PFSK-1 (cell line): ENCODE data around the gene FBXO21.

ENCODE experiments used
- FOXP2 ChIP-seq: optimal IDR thresholded peaks from 2 replicates; pipeline ENCODE3; 2011; ENCODE audit warnings: borderline replicate concordance, control low read depth, inconsistent platforms; ENCODE audit not compliant: insufficient read depth; ENCODE audit errors: extremely low read length, extremely low read depth
- POLR2AphosphoS5 ChIP-seq: IDR thresholded peaks from 2 replicates; pipeline ENCODE4 v1.6.1; 2012; ENCODE audit warnings: low read depth, mild to moderate bottlenecking, control low read depth, low read length, moderate library complexity
- REST ChIP-seq, 2 experiments: IDR thresholded peaks; 2 replicates each; pipeline versions ENCODE4 v1.6.1 to v1.8.0; 2011 to 2012; ENCODE audit warnings: low read depth in 2 of 2, low read length in 2 of 2, control low read depth in 1 of 2, inconsistent platforms in 1 of 2, mild to moderate bottlenecking in 1 of 2, moderate library complexity in 1 of 2; ENCODE audit not compliant: insufficient read depth in 1 of 2
- SIN3A ChIP-seq: IDR thresholded peaks from 2 replicates; pipeline ENCODE4 v1.6.1; 2012; ENCODE audit warnings: mild to moderate bottlenecking, low read length, moderate library complexity, borderline replicate concordance; ENCODE audit not compliant: insufficient read depth
- TAF1 ChIP-seq: IDR thresholded peaks from 2 replicates; pipeline ENCODE4 v1.6.1; 2012; ENCODE audit warnings: low read length, control low read depth, borderline replicate concordance; ENCODE audit not compliant: insufficient read depth

Gene FBXO21

GRCh38 chr12:117228239-117228638 lies 38.0 kb upstream of the FBXO21 start:
- TF ChIP-seq FOXP2 (no peak), POLR2AphosphoS5 (no peak), SIN3A (no peak), TAF1 (no peak)

DNA sequence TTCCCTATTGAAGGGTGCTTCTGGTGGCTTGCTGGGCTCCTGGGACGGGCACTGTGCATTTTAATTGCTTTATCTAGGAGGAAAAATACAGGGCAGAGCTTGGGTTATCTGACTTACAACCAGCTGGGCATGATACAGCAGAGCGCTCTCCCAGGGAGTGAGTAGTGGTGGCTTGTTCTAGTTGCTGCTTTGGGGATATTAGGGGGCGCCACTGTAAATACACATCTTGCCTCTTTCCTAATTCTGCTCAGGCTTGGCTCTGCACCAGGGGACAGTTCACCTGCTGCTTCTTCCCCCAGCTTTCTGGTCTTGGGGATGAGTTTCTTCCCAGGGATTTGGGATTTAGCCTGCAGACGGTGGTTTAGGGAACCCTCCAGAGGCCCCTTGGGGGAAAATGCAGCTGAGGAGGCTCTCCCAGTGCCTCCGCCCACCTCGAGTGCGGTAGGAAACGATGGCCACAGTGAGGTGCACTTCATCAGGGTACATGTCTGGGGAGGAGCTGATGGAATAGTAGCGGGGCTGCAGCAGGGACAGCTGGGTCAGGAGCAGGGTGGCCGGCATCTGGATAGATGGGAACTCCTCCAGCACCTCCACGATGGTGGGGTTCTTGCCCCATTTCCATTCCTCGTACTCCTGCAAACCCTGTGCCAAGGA lies 36.9 kb upstream of the FBXO21 start:
- TF ChIP-seq SIN3A (no peak), TAF1 (no peak), POLR2AphosphoS5 (no peak), REST (IDR thresholded peaks at IDR 0.05; ENCODE audit: insufficient read depth in 1 of 2, low read depth in 2 of 2, low read length in 2 of 2) (no peak), FOXP2 (no peak)

GRCh38 chr12:117226505-117226904 lies 36.2 kb upstream of the FBXO21 start:
- TF ChIP-seq SIN3A (no peak), TAF1 (no peak), POLR2AphosphoS5 (no peak), REST (IDR thresholded peaks at IDR 0.05; ENCODE audit: insufficient read depth in 1 of 2, low read depth in 2 of 2, low read length in 2 of 2) (no peak)

- no peak for TF ChIP-seq REST (IDR thresholded peaks at IDR 0.05; ENCODE audit: insufficient read depth in 1 of 2, low read depth in 2 of 2, low read length in 2 of 2)
- TF ChIP-seq FOXP2, result no peak
- TF ChIP-seq TAF1, result no peak
- no peak for TF ChIP-seq POLR2AphosphoS5
- TF ChIP-seq SIN3A, result no peak
These were observed 34.9 kb upstream of the FBXO21 start for GRCh38 chr12:117225179-117225578.

- TF ChIP-seq SIN3A, result no peak
- TF ChIP-seq FOXP2, result no peak
These were observed 27.9 kb upstream of the FBXO21 start for GRCh38 chr12:117218149-117218548.

DNA sequence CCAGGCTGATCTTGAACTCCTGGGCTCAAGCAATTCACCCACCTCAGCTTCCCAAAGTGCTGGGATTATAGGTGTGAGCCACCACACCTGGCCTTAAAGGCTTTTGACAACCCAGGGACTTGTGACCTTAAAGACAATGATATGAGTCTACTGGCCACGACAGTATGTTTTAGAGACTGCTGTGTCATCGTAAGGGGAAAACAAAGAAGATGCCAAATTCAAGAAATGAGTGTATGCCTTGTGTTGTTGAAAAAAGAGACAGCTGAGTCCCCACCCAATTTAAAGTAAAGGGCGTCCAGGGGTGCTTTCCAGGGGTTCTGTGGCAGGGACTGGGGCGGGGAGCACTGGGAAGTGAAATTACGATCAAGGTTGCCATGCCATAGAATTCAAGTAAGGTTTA lies 26.4 kb upstream of the FBXO21 start:
- no peak for TF ChIP-seq SIN3A
- no peak for TF ChIP-seq POLR2AphosphoS5
- TF ChIP-seq TAF1, result no peak
- TF ChIP-seq REST (IDR thresholded peaks at IDR 0.05; ENCODE audit: insufficient read depth in 1 of 2, low read depth in 2 of 2, low read length in 2 of 2), result no peak
- TF ChIP-seq FOXP2, result no peak
